Measurements from ENCODE around the gene EPHA1. TPM values are rescaled to one million over a fixed set of nuclear protein-coding genes. Genes with fewer than 3 reads are reported as not detected.

The EPHA1 gene
- total RNA-seq, 1 experiment from 2014 or later, result 1.2 TPM

DNA sequence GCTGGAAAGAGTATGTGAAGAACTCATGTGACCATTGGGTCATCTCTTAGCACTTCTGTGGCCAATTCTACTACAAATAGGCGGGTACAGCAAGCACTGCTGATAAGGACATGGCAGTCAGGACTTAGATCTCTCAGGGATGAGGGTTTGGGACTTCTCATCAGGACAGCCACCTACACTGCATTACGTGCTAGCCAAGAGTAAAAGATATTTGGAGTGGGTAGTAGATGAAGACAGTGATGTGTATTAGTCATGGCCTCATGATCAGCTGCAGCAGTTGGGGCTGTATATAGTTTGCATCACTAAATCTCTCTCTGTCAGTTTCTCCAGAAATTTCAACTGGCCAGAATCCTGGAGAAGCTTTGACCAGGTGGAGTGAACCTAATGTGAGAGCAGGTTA lies 43.8 kb upstream of the EPHA1 start:
- Histone ChIP-seq H3K9me3 (ENCODE audit: low read depth, low read length, poor library complexity, severe bottlenecking) (no peaks in the 10 kb centered on the region), H3K27ac (ENCODE audit: low read depth, low read length, poor library complexity, severe bottlenecking) (no peak overlapping the region), H3K4me3 (ENCODE audit: low read depth, low read length, poor library complexity, severe bottlenecking) (no peak overlapping the region), H3K4me1 (ENCODE audit: insufficient read depth, low read length, poor library complexity, severe bottlenecking) (no peaks in the 10 kb centered on the region), H3K27me3 (replicated peaks; ENCODE audit: insufficient read depth, low read depth, low read length, poor library complexity) (no peaks in the 10 kb centered on the region), H3K36me3 (ENCODE audit: insufficient read depth, low read length, poor library complexity, severe bottlenecking) (no peaks in the 10 kb centered on the region)
- intact Hi-C loops (cut with micrococcal nuclease; ENCODE audit: unreplicated experiment), result no loop called here
- POLR2A ChIA-PET (ENCODE audit: low non-redundant PET), result no interaction called here
- CTCF ChIA-PET, result no interaction called here
- no peak for DNase-seq (ENCODE audit: low spot score)
- no peak for TF ChIP-seq EZH2 (IDR thresholded peaks at IDR 0.05; ENCODE audit: borderline replicate concordance, low read depth, low read length, poor library complexity, severe bottlenecking)
- TF ChIP-seq, protein P1, sequence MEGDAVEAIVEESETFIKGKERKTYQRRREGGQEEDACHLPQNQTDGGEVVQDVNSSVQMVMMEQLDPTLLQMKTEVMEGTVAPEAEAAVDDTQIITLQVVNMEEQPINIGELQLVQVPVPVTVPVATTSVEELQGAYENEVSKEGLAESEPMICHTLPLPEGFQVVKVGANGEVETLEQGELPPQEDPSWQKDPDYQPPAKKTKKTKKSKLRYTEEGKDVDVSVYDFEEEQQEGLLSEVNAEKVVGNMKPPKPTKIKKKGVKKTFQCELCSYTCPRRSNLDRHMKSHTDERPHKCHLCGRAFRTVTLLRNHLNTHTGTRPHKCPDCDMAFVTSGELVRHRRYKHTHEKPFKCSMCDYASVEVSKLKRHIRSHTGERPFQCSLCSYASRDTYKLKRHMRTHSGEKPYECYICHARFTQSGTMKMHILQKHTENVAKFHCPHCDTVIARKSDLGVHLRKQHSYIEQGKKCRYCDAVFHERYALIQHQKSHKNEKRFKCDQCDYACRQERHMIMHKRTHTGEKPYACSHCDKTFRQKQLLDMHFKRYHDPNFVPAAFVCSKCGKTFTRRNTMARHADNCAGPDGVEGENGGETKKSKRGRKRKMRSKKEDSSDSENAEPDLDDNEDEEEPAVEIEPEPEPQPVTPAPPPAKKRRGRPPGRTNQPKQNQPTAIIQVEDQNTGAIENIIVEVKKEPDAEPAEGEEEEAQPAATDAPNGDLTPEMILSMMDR (conservative IDR thresholded peaks at IDR 0.05; ENCODE audit: low read depth, low read length), result no peak
- BruUV-seq (replicated peaks), result no TSS peak

DNA sequence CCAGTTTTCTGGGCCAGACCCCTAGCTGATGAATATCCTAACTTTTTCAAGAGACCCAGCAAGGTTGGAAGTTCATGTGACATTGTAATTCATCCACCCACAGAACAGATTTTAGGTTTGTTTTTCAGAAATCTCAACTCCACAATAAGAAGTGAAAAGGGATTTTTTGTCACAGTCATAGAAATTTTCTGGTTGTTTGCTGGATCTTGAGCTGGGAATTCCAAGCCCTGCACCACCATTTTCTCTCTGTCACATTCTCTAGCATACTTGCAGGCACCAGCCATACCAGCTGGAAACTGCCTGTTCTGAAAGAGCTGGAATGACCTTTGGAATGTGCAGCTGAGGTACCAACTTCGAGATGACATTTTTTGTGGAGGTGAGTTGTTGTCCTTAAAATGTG lies 43.1 kb upstream of the EPHA1 start:
- DNase-seq (ENCODE audit: low spot score), result no peak
- Histone ChIP-seq H3K27me3 (replicated peaks; ENCODE audit: insufficient read depth, low read depth, low read length, poor library complexity) (no peaks in the 10 kb centered on the region), H3K27ac (ENCODE audit: low read depth, low read length, poor library complexity, severe bottlenecking) (no peak overlapping the region), H3K4me1 (ENCODE audit: insufficient read depth, low read length, poor library complexity, severe bottlenecking) (no peaks in the 10 kb centered on the region), H3K9me3 (ENCODE audit: low read depth, low read length, poor library complexity, severe bottlenecking) (no peaks in the 10 kb centered on the region), H3K36me3 (ENCODE audit: insufficient read depth, low read length, poor library complexity, severe bottlenecking) (no peaks in the 10 kb centered on the region), H3K4me3 (ENCODE audit: low read depth, low read length, poor library complexity, severe bottlenecking) (no peak overlapping the region)
- CTCF ChIA-PET, result no interaction called here
- no TSS peak for BruUV-seq (replicated peaks)
- intact Hi-C loops (cut with micrococcal nuclease; ENCODE audit: unreplicated experiment), result no loop called here
- POLR2A ChIA-PET (ENCODE audit: low non-redundant PET), result no interaction called here
- TF ChIP-seq, protein P1 (conservative IDR thresholded peaks at IDR 0.05; ENCODE audit: low read depth, low read length), result no peak
- no peak for TF ChIP-seq EZH2 (IDR thresholded peaks at IDR 0.05; ENCODE audit: borderline replicate concordance, low read depth, low read length, poor library complexity, severe bottlenecking)

DNA sequence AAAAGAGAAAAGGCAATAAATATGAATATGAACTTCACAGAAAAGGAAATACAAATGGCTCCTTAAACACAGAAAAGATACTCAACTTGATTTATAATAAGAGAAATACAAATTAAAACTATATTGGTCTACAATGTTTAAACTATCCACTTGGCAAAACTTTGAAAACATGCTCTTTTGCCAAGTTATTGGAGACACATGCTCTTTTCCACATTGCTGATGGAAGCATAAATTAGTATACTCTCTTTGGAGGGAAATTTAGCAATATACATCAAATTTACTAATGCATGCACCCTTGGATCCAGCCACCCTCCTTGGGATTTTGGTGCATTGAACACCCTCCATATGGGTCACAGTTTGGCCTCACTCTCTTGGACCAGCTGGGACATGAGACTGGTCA lies 42.5 kb upstream of the EPHA1 start:
- intact Hi-C loops (cut with micrococcal nuclease; ENCODE audit: unreplicated experiment), result no loop called here
- no TSS peak for BruUV-seq (replicated peaks)
- no peak for DNase-seq (ENCODE audit: low spot score)
- ChIA-PET CTCF (interaction anchor here (0.7 kb wide), 1 partner anchor 1128 kb away, joined by 3 read pairs; no protein-coding TSS in a partner anchor), POLR2A (ENCODE audit: low non-redundant PET) (no interaction called here)
- Histone ChIP-seq H3K27ac (ENCODE audit: low read depth, low read length, poor library complexity, severe bottlenecking) (no peak overlapping the region), H3K4me1 (ENCODE audit: insufficient read depth, low read length, poor library complexity, severe bottlenecking) (no peaks in the 10 kb centered on the region), H3K27me3 (replicated peaks; ENCODE audit: insufficient read depth, low read depth, low read length, poor library complexity) (peaks cover 4% of the 10 kb centered on the region), H3K4me3 (ENCODE audit: low read depth, low read length, poor library complexity, severe bottlenecking) (no peak overlapping the region), H3K9me3 (ENCODE audit: low read depth, low read length, poor library complexity, severe bottlenecking) (no peaks in the 10 kb centered on the region), H3K36me3 (ENCODE audit: insufficient read depth, low read length, poor library complexity, severe bottlenecking) (no peaks in the 10 kb centered on the region)
- TF ChIP-seq, protein P1 (conservative IDR thresholded peaks at IDR 0.05; ENCODE audit: low read depth, low read length), result no peak
- TF ChIP-seq EZH2 (IDR thresholded peaks at IDR 0.05; ENCODE audit: borderline replicate concordance, low read depth, low read length, poor library complexity, severe bottlenecking), result no peak

Data from A673 (cell line).